ENCODE measurements around the gene DISC1.

DNA sequence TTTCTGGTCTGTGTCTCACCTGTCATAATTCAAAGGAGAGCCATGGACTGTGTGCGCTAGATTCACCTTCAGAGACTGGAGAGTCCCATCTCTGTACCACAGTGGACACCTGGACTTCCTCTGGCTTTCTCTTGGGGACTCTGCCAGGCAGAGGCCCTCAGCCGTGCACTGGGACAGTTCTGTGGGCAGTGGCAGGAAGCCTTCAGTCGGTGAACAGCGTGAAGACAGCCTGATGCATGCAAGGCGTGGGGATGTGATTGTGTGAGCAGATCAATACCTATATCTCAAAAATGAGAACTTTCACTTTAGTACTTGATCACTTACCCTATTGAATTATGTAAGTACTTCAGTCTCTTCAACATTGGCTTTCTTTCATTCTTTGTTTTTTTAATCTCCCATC lies 245.3 kb downstream of the DISC1 start:
- no peak for TF ChIP-seq FOXA1 (IDR thresholded peaks at IDR 0.05)
- no peak for TF ChIP-seq BHLHE40 (IDR thresholded peaks at IDR 0.05; ENCODE audit: borderline replicate concordance)
- TF ChIP-seq FOXM1 (IDR thresholded peaks at IDR 0.05; ENCODE audit: borderline replicate concordance), result no peak
